ENCODE results near the gene CHRNA5. TPM values are rescaled to one million over a fixed set of nuclear protein-coding genes. Genes with fewer than 3 reads are reported as not detected.

Gene CHRNA5
- total and polyA plus RNA-seq, 3 experiments from 2014 or later = 0.89 to 8.9 (median 8.4) TPM

DNA sequence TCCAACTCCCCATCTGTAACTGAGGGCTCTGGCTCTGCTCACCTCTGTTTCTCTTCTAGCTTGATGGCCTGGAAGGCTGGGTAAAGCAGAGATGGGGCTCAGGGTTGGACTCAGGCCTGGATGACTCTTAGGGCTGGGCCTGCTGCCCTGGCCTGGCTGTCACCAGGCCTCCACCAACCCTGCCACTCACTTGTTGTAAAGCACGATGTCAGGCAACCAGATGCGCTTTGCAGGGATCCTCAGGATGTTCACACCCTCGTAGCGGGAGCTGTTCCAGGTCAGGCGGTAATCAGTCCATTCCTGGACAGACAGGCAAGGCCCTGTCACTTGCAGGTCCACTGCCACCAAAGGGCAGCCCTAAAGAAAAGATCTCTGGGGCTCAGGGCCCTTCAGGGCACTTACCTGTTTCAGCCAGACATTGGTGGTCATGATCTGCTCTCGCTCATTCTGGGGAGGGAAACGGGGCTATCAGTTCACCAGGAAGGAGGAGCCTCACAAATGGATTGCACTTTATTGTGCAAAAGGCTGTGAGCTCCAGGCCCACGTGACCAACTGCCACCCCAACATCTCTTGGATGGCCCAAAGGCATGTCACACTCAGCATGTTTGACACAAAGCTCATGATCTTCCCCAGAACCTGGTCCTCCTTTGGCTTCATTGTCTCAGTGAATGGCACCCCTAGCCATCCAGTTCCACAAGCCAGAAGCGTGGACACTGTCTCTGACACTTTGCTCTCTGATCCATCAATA lies 65.7 kb downstream of the CHRNA5 start:
- Histone ChIP-seq H3K27me3 (ENCODE audit: insufficient read depth, low read length, poor library complexity, severe bottlenecking) (no peaks in the 10 kb centered on the region), H3K36me3 (ENCODE audit: insufficient read depth, low read length) (no peaks in the 10 kb centered on the region), H3K4me3 (ENCODE audit: low read length) (no peak overlapping the region), H3K27ac (ENCODE audit: low read depth, low read length) (no peak overlapping the region), H3K4me1 (ENCODE audit: insufficient read depth, low read length) (no peaks in the 10 kb centered on the region), H3K9me3 (ENCODE audit: low read length) (no peaks in the 10 kb centered on the region)
- Mint-ChIP-seq H3K27me3 (peaks cover 19 to 42% of the 10 kb centered on the region in 2 donors), H3K4me1 (no peaks in the 10 kb centered on the region), H3K36me3 (peaks cover 0 to 2% (median 0%) of the 10 kb centered on the region in 3 donors), H3K4me3 (no peak overlapping the region), H3K9me3 (peaks cover 3 to 10% (median 6%) of the 10 kb centered on the region in 5 donors), H3K27ac (no peak overlapping the region)
- ChIA-PET POLR2A (no interaction called here), CTCF (interaction anchor here (1.0 kb wide), 1 partner anchor 8 kb away, joined by 3 read pairs; no protein-coding TSS in a partner anchor)
- no peak for DNase-seq

DNA sequence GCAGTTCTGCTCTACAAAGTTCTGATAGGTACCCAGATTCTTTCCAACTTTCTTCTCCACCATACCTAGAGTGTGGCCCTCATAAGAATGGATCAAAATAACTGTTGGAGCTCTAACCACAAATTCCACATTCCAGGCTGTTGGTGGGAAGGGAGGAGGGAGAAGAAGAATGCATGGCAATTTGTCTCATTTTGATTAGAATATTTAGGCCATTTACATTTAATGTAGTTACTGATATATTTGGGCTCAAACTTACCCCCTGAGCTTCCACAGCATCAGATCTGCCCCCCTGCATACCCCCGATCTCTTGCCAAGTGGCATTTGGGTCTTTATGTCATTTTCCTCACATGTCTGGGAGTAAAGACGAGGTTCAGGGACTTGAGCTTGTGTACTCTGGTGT lies 68.0 kb downstream of the CHRNA5 start:
- Mint-ChIP-seq H3K4me3 (no peak overlapping the region), H3K4me1 (no peaks in the 10 kb centered on the region)
- CTCF ChIA-PET = no interaction called here

DNA sequence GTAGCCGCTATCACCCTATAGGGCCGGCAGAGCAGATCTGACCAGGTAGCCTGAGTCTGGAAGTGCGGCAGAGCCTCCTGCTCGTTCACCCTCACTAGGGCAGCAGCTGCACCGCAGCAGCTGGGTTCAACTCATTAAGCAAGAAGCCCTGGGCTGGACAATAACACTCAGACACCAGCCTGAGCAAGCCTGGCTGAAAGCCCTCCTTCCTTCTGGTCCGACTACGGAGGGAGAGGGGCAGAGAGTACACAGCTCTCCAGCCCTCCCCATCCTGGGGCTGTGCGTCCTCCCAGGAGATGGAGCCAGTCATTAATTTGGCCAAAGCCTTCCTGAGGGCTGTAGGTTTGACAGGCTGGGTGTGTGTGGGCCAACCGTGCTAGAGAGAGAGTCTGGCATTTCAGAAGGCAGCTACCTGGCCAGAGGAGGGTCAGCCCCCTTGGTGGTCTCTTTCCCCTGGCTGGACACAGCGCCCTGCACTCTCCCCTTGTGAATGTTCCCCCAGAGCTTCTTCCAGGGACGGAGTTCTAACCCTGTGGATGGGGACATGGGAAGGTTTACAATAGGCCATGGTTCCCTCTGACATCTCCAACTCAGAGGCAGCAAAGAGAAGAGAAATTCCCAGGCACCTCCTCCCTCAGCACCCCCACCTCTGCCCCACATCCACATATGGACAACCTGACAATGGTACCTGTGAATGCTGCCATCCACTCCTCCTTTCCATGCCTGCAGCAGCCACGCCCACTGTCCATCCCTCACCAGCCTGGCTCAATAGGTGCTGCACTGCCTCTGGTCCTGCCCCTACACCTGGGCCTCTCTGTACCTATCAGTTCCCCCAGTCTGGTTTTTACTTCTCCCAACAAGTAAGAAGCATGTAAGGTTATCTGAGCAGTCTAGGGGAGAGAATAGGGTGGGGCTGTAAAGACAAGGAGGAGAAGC lies 69.2 kb downstream of the CHRNA5 start:
- no peaks in the 10 kb centered on the region for H3K9me3 ChIP-seq (ENCODE audit: low read length)
- no peaks in the 10 kb centered on the region for H3K36me3 ChIP-seq (ENCODE audit: insufficient read depth, low read length)
- H3K4me3 ChIP-seq (ENCODE audit: low read length) = no peak overlapping the region
- no peak for DNase-seq
- no peak overlapping the region for H3K27ac ChIP-seq (ENCODE audit: low read depth, low read length)
- H3K36me3 Mint-ChIP-seq = peaks cover 0 to 2% (median 0%) of the 10 kb centered on the region in 3 donors
- peak overlapping the region in 1 of 7 donors; percentile 57 for H3K4me3 Mint-ChIP-seq
- no peaks in the 10 kb centered on the region for H3K4me1 Mint-ChIP-seq
- no peak overlapping the region for H3K27ac Mint-ChIP-seq
- POLR2A ChIA-PET = no interaction called here
- CTCF ChIA-PET = no interaction called here
- no peaks in the 10 kb centered on the region for H3K27me3 ChIP-seq (ENCODE audit: insufficient read depth, low read length, poor library complexity, severe bottlenecking)
- H3K4me1 ChIP-seq (ENCODE audit: insufficient read depth, low read length) = no peaks in the 10 kb centered on the region
- peaks cover 18 to 31% of the 10 kb centered on the region in 2 donors for H3K27me3 Mint-ChIP-seq
- H3K9me3 Mint-ChIP-seq = peaks cover 3 to 10% (median 6%) of the 10 kb centered on the region in 5 donors

More for the DNA sequence above, 68.0 kb downstream of the CHRNA5 start:
- POLR2A ChIA-PET = no interaction called here
- Mint-ChIP-seq H3K36me3 (peaks cover 0 to 2% (median 0%) of the 10 kb centered on the region in 3 donors), H3K27ac (no peak overlapping the region), H3K9me3 (peaks cover 3 to 10% (median 6%) of the 10 kb centered on the region in 5 donors), H3K27me3 (peaks cover 13 to 35% of the 10 kb centered on the region in 2 donors)
- Histone ChIP-seq H3K36me3 (ENCODE audit: insufficient read depth, low read length) (no peaks in the 10 kb centered on the region), H3K9me3 (ENCODE audit: low read length) (no peaks in the 10 kb centered on the region), H3K4me1 (ENCODE audit: insufficient read depth, low read length) (no peaks in the 10 kb centered on the region), H3K4me3 (ENCODE audit: low read length) (no peak overlapping the region), H3K27ac (ENCODE audit: low read depth, low read length) (no peak overlapping the region), H3K27me3 (ENCODE audit: insufficient read depth, low read length, poor library complexity, severe bottlenecking) (no peaks in the 10 kb centered on the region)
- no peak for DNase-seq

DNA sequence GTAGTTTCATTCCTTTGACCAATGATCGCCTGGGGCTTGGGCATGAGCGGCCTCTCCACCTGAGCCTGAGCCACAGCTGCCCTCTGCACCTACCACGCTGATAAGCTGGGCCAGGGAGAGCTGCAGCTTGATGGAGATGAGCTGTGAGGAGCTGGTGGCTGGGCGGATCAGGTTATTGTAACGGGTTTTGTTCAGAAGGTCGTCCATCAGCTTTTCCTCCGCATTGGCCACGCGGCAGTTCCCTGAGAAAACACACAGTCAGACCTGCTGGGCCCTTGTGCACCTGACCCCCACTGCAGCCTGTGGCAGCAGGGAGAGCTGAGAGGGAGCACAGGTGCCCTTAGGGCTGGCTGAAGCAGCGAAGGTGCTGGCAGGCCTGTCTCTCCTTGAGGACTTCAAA lies 70.0 kb downstream of the CHRNA5 start:
- Histone ChIP-seq H3K27me3 (ENCODE audit: insufficient read depth, low read length, poor library complexity, severe bottlenecking) (peaks cover 5% of the 10 kb centered on the region), H3K27ac (ENCODE audit: low read depth, low read length) (no peak overlapping the region), H3K9me3 (ENCODE audit: low read length) (no peaks in the 10 kb centered on the region), H3K36me3 (ENCODE audit: insufficient read depth, low read length) (no peaks in the 10 kb centered on the region), H3K4me1 (ENCODE audit: insufficient read depth, low read length) (peaks cover 3% of the 10 kb centered on the region), H3K4me3 (ENCODE audit: low read length) (no peak overlapping the region)
- POLR2A ChIA-PET = no interaction called here
- peaks cover 20 to 37% of the 10 kb centered on the region in 2 donors for H3K27me3 Mint-ChIP-seq
- H3K4me3 Mint-ChIP-seq = no peak overlapping the region
- no peak for DNase-seq
- peaks cover 3 to 10% (median 6%) of the 10 kb centered on the region in 5 donors for H3K9me3 Mint-ChIP-seq
- no peak overlapping the region for H3K27ac Mint-ChIP-seq
- peaks cover 0 to 2% (median 0%) of the 10 kb centered on the region in 3 donors for H3K36me3 Mint-ChIP-seq
- CTCF ChIA-PET = no interaction called here
- peaks cover 0 to under 1% (median 0%) of the 10 kb centered on the region in 3 donors for H3K4me1 Mint-ChIP-seq

DNA sequence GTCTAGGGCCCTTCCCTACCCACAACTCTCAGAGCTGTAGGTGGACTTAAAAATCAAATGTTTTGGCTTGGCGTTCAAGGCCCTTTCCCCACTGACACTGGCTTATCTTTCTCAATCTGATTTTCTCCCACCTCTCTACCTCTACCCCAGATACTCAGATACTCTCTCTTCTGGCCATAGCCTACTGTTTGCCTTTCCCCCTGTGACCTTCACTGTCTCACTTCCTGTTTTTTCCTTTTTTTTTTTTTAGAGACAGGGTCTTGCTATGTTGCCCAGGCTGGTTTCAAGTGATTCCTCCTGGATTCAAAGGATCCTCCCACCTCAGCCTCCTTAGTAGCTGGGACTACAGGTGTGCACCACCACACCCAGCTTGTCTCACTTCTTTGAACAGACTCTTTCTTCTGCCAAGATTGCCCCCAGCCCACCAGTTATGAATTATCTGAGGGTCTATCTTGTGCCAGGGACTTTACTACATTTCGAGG lies 71.1 kb downstream of the CHRNA5 start:
- ChIA-PET POLR2A (no interaction called here), CTCF (no interaction called here)
- H3K27me3 Mint-ChIP-seq = peaks cover 20 to 39% of the 10 kb centered on the region in 2 donors
- peaks cover 3 to 10% (median 6%) of the 10 kb centered on the region in 5 donors for H3K9me3 Mint-ChIP-seq
- H3K4me3 Mint-ChIP-seq = no peak overlapping the region
- Histone ChIP-seq H3K4me1 (ENCODE audit: insufficient read depth, low read length) (peaks cover 5% of the 10 kb centered on the region), H3K27ac (ENCODE audit: low read depth, low read length) (no peak overlapping the region), H3K4me3 (ENCODE audit: low read length) (no peak overlapping the region), H3K36me3 (ENCODE audit: insufficient read depth, low read length) (no peaks in the 10 kb centered on the region), H3K9me3 (ENCODE audit: low read length) (no peaks in the 10 kb centered on the region), H3K27me3 (ENCODE audit: insufficient read depth, low read length, poor library complexity, severe bottlenecking) (peaks cover 8% of the 10 kb centered on the region)
- DNase-seq = no peak
- H3K27ac Mint-ChIP-seq = no peak overlapping the region
- peaks cover 2 to 8% (median 3%) of the 10 kb centered on the region in 3 donors for H3K4me1 Mint-ChIP-seq
- peaks cover 0 to 2% (median 0%) of the 10 kb centered on the region in 3 donors for H3K36me3 Mint-ChIP-seq

DNA sequence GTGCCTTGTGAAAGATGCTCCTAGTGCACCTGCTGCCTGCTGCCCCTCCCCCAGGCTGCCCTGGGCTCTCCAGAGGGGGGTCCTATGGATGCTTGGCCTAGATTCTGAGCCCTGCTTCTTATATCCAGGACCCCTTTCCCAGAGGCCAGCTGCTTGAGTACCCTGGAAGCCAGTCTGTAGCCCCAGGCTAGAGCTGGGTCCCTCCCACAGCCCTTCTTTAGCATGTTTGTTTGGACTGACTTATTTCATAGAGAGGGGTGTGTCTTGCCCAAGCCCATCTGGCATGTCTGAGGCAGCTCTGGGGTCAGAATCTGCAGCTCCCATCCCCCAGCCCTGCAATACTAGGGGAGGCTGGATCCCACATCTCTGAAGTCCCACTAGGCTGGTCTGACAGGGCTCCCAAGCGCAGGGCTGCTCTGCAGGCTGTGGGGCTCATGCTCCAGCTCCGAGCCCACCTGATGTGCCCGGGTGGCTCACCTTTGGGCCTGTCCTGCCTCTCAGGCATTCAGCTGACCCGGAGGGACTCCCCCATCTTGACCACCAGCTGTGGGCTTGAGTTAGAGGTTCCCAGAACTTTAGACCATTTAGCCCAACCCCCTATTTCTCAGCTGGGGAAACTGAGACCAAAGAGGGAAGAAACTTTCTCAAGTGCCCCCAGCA lies 72.6 kb downstream of the CHRNA5 start:
- peaks cover 5% of the 10 kb centered on the region for H3K4me1 ChIP-seq (ENCODE audit: insufficient read depth, low read length)
- no peak overlapping the region for H3K27ac Mint-ChIP-seq
- no peaks in the 10 kb centered on the region for H3K36me3 ChIP-seq (ENCODE audit: insufficient read depth, low read length)
- no peak overlapping the region for H3K27ac ChIP-seq (ENCODE audit: low read depth, low read length)
- peaks cover 8% of the 10 kb centered on the region for H3K27me3 ChIP-seq (ENCODE audit: insufficient read depth, low read length, poor library complexity, severe bottlenecking)
- peaks cover 2 to 7% (median 6%) of the 10 kb centered on the region in 5 donors for H3K9me3 Mint-ChIP-seq
- no peaks in the 10 kb centered on the region for H3K9me3 ChIP-seq (ENCODE audit: low read length)
- ChIA-PET POLR2A (no interaction called here), CTCF (interaction anchor here (1.2 kb wide), 1 partner anchor 13 kb away, joined by 3 read pairs; no protein-coding TSS in a partner anchor)
- peaks cover 5 to 11% (median 5%) of the 10 kb centered on the region in 3 donors for H3K4me1 Mint-ChIP-seq
- no peak for DNase-seq
- H3K4me3 Mint-ChIP-seq = no peak overlapping the region
- peaks cover 20 to 43% of the 10 kb centered on the region in 2 donors for H3K27me3 Mint-ChIP-seq
- H3K36me3 Mint-ChIP-seq = no peaks in the 10 kb centered on the region
- H3K4me3 ChIP-seq (ENCODE audit: low read length) = no peak overlapping the region

DNA sequence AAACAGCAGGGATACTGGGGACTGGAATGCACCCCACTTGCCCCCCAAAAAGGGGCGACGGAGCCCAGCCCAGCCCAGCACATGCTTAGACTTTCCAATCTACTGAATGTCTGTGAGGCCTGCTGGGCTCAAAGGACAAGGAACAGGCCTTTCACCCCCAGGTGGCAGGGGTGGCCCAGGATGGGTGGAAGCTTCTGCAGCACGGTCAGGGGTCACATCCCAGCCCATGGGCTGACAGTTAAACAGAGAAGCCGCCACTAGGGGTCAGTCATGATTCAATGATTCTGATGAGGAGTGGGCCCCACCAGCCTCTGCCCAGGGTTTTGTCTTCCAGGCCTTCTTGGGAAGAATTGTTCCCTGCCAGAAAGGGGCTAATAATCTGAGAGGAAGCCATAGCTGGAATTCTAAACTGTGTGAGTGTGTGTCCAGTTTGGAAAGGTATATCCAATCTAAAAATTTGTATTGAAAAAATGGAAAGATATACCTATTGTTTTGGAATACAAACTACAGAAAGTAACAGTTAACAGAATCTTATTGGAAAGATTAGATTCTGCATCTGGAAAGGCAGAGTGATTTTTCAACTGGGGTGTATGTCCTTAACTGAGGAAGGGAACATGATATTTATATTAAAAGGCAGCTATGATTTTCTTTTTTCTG lies 73.5 kb downstream of the CHRNA5 start:
- H3K27me3 ChIP-seq (ENCODE audit: insufficient read depth, low read length, poor library complexity, severe bottlenecking) = peaks cover 8% of the 10 kb centered on the region
- H3K27ac ChIP-seq (ENCODE audit: low read depth, low read length) = no peak overlapping the region
- DNase-seq = peak in 1 of 5 donors; percentile 27
- no peak overlapping the region for H3K4me3 Mint-ChIP-seq
- H3K36me3 ChIP-seq (ENCODE audit: insufficient read depth, low read length) = no peaks in the 10 kb centered on the region
- no peak overlapping the region for H3K4me3 ChIP-seq (ENCODE audit: low read length)
- no peaks in the 10 kb centered on the region for H3K9me3 Mint-ChIP-seq
- H3K4me1 Mint-ChIP-seq = peaks cover 5 to 11% (median 5%) of the 10 kb centered on the region in 3 donors
- H3K4me1 ChIP-seq (ENCODE audit: insufficient read depth, low read length) = peaks cover 5% of the 10 kb centered on the region
- no peaks in the 10 kb centered on the region for H3K36me3 Mint-ChIP-seq
- H3K27ac Mint-ChIP-seq = no peak overlapping the region
- no peaks in the 10 kb centered on the region for H3K9me3 ChIP-seq (ENCODE audit: low read length)
- ChIA-PET CTCF (interaction anchor here (1.0 to 1.2 kb wide), 2 partner anchors 8 to 12 kb away, joined by 3 read pairs; no protein-coding TSS in a partner anchor), POLR2A (no interaction called here)
- H3K27me3 Mint-ChIP-seq = peaks cover 19 to 35% of the 10 kb centered on the region in 2 donors
